HUES64 (cell line): ENCODE results near the gene CTNNA1.
"Not testable (repeated sequence)": the region's sequence is repeated elsewhere in the genome, so short reads cannot be mapped to it uniquely, and the experiment has no call there.

Source experiments
- H3K27ac ChIP-seq: 2 replicates; pipeline ENCODE4 v1.7.0; 2013; ENCODE audit warnings: low read depth, low read length, inconsistent platforms
- H3K27me3 ChIP-seq: 2 replicates; pipeline ENCODE4 v1.6.1; 2013; ENCODE audit warnings: mild to moderate bottlenecking, low read length; ENCODE audit not compliant: insufficient read depth
- H3K36me3 ChIP-seq: 2 replicates; pipeline ENCODE4 v1.6.1; 2013; ENCODE audit warnings: mild to moderate bottlenecking, low read length; ENCODE audit not compliant: insufficient read depth
- H3K4me1 ChIP-seq: 2 replicates; pipeline ENCODE4 v1.6.1; 2013; ENCODE audit warnings: mild to moderate bottlenecking, low read length, moderate library complexity; ENCODE audit not compliant: insufficient read depth
- H3K4me3 ChIP-seq: 2 replicates; pipeline ENCODE4 v1.5.1; 2013; ENCODE audit warnings: mild to moderate bottlenecking, low read length, moderate library complexity
- H3K9ac ChIP-seq: 2 replicates; pipeline ENCODE4 v1.6.1; 2013; ENCODE audit warnings: mild to moderate bottlenecking, low read depth, low read length
- H3K9me3 ChIP-seq: 2 replicates; pipeline ENCODE4 v1.6.1; 2013; ENCODE audit warnings: low read depth, low read length; ENCODE audit not compliant: insufficient read depth
- WGBS: fragments of 150-250, 120-280 bp; methylation state at CpG from one replicate; pipeline ENCODE4 v1.1.7; 2013; ENCODE audit warnings: missing lambda C conversion rate; 5-methylcytosine and 5-hydroxymethylcytosine counted together

The CTNNA1 gene

GRCh38 chr5:138921362-138921761 is 168.1 kb downstream of the CTNNA1 start:
- H3K27ac ChIP-seq, H3K27me3 ChIP-seq, H3K4me1 ChIP-seq, H3K4me3 ChIP-seq, H3K9ac ChIP-seq, H3K9me3 ChIP-seq: not testable (repeated sequence)
- peaks cover 56% of the 10 kb centered on the region for H3K36me3 ChIP-seq
- 92% methylated on average over 2 of the region's 2 CpGs for WGBS

GRCh38 chr5:138922494-138922893 is 169.3 kb downstream of the CTNNA1 start:
- no peak overlapping the region for H3K9ac ChIP-seq
- no peak overlapping the region for H3K27ac ChIP-seq
- H3K27me3 ChIP-seq, result no peaks in the 10 kb centered on the region
- H3K36me3 ChIP-seq, result peaks cover 62% of the 10 kb centered on the region
- no peaks in the 10 kb centered on the region for H3K9me3 ChIP-seq
- no peak overlapping the region for H3K4me3 ChIP-seq
- no peaks in the 10 kb centered on the region for H3K4me1 ChIP-seq
- 88% methylated on average over 2 of the region's 2 CpGs for WGBS

GRCh38 chr5:138925090-138925635 is 171.9 kb downstream of the CTNNA1 start:
- Histone ChIP-seq H3K4me3 (no peak overlapping the region), H3K36me3 (peaks cover 67% of the 10 kb centered on the region), H3K27me3 (no peaks in the 10 kb centered on the region), H3K9ac (no peak overlapping the region), H3K4me1 (no peaks in the 10 kb centered on the region), H3K9me3 (no peaks in the 10 kb centered on the region), H3K27ac (no peak overlapping the region)
- 97% methylated on average over 12 of the region's 12 CpGs for WGBS

DNA sequence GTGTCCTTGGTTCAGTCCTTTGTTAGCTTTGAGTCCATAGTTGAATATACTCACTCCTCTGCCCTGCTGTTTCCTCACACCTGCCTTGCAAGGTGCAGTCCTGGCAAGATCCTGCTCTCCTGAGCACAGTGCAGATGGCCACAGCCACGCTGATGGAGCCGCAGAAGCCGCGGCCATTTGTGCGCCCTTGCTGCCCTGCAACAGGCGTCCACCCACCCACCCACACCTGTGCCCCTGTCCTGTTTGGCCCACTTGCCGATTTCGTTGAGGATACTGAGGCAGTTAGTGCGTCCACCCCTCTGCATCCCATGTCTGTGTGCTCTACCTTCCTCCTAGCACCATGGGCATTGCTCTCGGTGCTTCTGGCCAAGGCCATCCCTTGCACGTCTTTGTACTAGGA is 173.0 kb downstream of the CTNNA1 start:
- 95% methylated on average over 11 of the region's 11 CpGs for WGBS
- no peaks in the 10 kb centered on the region for H3K9me3 ChIP-seq
- no peaks in the 10 kb centered on the region for H3K4me1 ChIP-seq
- H3K27ac ChIP-seq, result no peak overlapping the region
- H3K4me3 ChIP-seq, result no peak overlapping the region
- no peak overlapping the region for H3K9ac ChIP-seq
- H3K27me3 ChIP-seq, result no peaks in the 10 kb centered on the region
- H3K36me3 ChIP-seq, result peaks cover 73% of the 10 kb centered on the region

DNA sequence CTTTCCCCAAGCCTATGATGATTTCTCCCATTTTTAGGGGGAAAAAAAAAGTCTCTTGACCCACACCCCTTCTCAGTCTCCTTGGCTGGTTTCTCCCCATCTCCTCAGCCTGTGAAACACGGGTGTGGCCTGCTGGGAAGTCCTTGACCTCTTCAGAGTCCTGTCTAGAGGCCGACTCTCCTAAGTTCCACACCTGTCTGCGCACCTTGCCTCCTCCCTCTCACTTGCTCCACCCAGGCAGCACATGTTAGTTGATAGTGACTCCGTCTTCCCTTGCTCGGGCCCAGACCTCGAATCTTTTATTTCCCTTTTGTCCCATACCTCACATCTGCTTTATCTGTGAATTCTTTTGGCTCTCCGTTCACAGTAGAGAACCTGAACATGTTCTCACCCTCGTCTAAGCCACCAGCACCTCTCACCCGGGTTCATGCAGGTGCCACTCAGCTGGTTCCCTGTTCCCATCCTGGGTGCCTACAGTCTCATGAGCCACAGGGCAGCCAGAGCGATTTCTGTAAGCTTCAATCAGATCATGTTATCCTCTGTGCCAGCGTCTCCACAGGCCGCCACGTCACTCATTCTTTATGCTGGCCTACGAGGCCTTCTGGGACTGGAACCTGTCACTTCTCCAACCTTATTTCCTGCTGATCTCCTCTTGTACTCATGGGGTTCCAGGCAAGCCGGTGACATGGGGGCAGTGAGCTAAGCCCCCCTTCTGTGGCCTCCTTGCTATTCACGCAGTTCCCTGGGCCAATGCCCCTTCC is 173.6 kb downstream of the CTNNA1 start:
- Histone ChIP-seq H3K27ac (no peak overlapping the region), H3K36me3 (peaks cover 79% of the 10 kb centered on the region), H3K9me3 (no peaks in the 10 kb centered on the region), H3K4me1 (no peaks in the 10 kb centered on the region), H3K4me3 (no peak overlapping the region), H3K27me3 (no peaks in the 10 kb centered on the region), H3K9ac (no peak overlapping the region)
- 96% methylated on average over 16 of the region's 16 CpGs for WGBS

DNA sequence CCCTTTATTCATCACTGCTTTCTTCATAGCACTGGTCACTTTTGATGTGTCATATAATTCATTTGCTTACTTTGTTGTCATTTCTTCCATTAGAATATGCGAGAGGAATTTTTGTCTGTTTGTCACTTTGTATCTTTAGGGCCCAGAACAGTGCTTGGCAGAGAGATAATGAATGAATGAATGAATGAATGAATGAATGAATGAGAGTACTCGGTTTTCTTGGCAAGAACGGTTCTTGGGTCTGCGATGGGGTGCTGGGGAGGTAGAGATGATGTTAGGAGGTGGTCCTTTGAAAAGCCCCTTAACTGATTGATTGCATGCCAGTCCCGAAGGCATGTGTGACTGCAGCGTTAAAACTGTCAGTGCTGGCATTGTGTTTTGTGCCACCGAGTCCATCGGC is 174.3 kb downstream of the CTNNA1 start:
- H3K36me3 ChIP-seq, result peaks cover 86% of the 10 kb centered on the region
- H3K9ac ChIP-seq, result no peak overlapping the region
- 94% methylated on average over 8 of the region's 8 CpGs for WGBS
- H3K4me1 ChIP-seq, result no peaks in the 10 kb centered on the region
- H3K4me3 ChIP-seq, result no peak overlapping the region
- H3K27me3 ChIP-seq, result no peaks in the 10 kb centered on the region
- H3K27ac ChIP-seq, result no peak overlapping the region
- H3K9me3 ChIP-seq, result no peaks in the 10 kb centered on the region

DNA sequence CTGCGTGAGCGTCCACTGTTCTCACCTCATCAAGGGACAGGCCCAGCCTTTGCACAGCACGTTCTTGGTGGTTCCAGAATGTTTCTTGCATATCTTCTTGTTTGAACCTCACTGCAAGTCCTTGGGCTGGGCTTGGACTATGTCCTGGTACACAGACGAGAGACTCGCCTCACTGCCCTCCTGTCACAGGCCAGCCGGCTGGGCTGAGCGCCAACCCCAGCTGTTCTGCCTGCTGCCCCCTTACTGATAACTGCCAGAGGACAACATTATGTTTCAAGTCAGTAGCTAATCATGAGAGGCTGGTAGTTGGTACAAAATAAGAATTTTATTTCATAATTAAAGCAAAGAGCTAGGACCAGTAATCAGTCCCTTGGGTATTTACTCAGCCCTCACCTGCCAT is 174.8 kb downstream of the CTNNA1 start:
- no peak overlapping the region for H3K9ac ChIP-seq
- H3K4me1 ChIP-seq, result no peaks in the 10 kb centered on the region
- no peak overlapping the region for H3K4me3 ChIP-seq
- peaks cover 90% of the 10 kb centered on the region for H3K36me3 ChIP-seq
- H3K27ac ChIP-seq, result no peak overlapping the region
- no peaks in the 10 kb centered on the region for H3K27me3 ChIP-seq
- 95% methylated on average over 7 of the region's 7 CpGs for WGBS
- H3K9me3 ChIP-seq, result no peaks in the 10 kb centered on the region

- no peaks in the 10 kb centered on the region for H3K9me3 ChIP-seq
- no peak overlapping the region for H3K4me3 ChIP-seq
- 97% methylated on average over 4 of the region's 4 CpGs for whole genome bisulfite sequencing
- no peak overlapping the region for H3K9ac ChIP-seq
- no peak overlapping the region for H3K27ac ChIP-seq
- H3K36me3 ChIP-seq, result peaks cover 97% of the 10 kb centered on the region
- no peaks in the 10 kb centered on the region for H3K27me3 ChIP-seq
- no peaks in the 10 kb centered on the region for H3K4me1 ChIP-seq
These were observed 176.3 kb downstream of the CTNNA1 start for GRCh38 chr5:138929571-138929955.

- Histone ChIP-seq H3K27ac (no peak overlapping the region), H3K4me3 (no peak overlapping the region), H3K9me3 (no peaks in the 10 kb centered on the region), H3K4me1 (no peaks in the 10 kb centered on the region), H3K36me3 (peaks cover 97% of the 10 kb centered on the region), H3K27me3 (no peaks in the 10 kb centered on the region), H3K9ac (no peak overlapping the region)
- WGBS, result 92% methylated on average over 10 of the region's 10 CpGs
These were observed 177.3 kb downstream of the CTNNA1 start for GRCh38 chr5:138930371-138931097.

DNA sequence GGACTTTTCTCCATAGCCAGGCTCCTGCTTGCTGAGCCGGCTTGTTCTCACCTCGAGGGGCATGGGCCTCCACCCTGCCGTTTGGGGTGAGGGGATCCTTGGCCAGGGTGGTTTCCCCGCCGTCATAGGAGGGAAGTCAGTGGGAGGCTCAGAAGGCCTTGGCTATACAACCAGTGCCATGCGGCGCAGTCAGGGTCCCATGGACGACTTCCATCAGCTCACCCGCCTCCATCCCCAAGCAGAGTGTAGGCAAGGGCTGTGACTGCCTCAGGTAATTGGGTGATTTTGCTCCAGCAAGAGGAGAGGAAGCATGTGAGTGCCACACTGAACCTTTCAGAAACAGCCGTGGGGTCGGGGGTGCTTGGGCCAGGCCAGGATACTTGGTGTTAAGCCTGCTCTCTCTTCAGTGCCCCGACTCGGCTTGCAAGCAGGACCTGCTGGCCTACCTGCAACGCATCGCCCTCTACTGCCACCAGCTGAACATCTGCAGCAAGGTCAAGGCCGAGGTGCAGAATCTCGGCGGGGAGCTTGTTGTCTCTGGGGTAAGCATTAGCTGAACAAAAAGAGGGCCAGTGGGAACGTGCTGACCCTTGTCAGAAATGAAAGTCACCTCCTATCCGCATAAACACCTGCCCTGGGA is 179.1 kb downstream of the CTNNA1 start:
- 85% methylated on average over 20 of the region's 20 CpGs for WGBS
- Histone ChIP-seq H3K27me3 (no peaks in the 10 kb centered on the region), H3K9me3 (no peaks in the 10 kb centered on the region), H3K4me1 (no peaks in the 10 kb centered on the region), H3K4me3 (no peak overlapping the region), H3K27ac (no peak overlapping the region), H3K9ac (no peak overlapping the region), H3K36me3 (peaks cover 81% of the 10 kb centered on the region)
